NB4 (cell line): ENCODE measurements around the gene KLHL28.

Experiments used
- MAX ChIP-seq: IDR thresholded peaks from 2 replicates; pipeline ENCODE4 v1.6.1; 2011; ENCODE audit warnings: low read depth, low read length
- POLR2A ChIP-seq: IDR thresholded peaks from 2 replicates; pipeline ENCODE4 v1.6.1; 2011; ENCODE audit warnings: mild to moderate bottlenecking; ENCODE audit not compliant: insufficient read length; ENCODE audit errors: extremely low read depth
- TF ChIP-seq, protein P1 (sequence below): IDR thresholded peaks from one replicate; pipeline ENCODE4 v1.5.1; 2012; ENCODE audit warnings: low read depth, low read length

DNA sequence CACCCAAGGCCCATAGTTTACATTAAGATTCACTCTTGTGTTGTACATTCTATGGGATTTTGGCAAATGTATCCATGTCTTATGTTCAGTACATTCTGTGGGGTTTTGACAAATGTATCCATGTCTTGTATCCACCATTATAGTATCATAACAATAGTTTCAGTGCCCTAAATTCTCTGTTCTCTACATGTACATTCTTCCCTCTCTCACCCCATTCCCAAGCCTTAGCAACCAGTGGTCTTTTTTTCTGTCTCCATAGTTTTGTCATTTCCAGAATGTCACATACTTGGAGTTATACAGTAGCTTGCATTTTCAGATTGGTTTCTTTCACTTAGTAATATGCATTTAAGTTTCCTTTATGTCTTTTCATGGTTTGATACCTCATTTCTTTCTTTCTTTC lies 7.0 kb upstream of the KLHL28 start:
- TF ChIP-seq, protein P1, sequence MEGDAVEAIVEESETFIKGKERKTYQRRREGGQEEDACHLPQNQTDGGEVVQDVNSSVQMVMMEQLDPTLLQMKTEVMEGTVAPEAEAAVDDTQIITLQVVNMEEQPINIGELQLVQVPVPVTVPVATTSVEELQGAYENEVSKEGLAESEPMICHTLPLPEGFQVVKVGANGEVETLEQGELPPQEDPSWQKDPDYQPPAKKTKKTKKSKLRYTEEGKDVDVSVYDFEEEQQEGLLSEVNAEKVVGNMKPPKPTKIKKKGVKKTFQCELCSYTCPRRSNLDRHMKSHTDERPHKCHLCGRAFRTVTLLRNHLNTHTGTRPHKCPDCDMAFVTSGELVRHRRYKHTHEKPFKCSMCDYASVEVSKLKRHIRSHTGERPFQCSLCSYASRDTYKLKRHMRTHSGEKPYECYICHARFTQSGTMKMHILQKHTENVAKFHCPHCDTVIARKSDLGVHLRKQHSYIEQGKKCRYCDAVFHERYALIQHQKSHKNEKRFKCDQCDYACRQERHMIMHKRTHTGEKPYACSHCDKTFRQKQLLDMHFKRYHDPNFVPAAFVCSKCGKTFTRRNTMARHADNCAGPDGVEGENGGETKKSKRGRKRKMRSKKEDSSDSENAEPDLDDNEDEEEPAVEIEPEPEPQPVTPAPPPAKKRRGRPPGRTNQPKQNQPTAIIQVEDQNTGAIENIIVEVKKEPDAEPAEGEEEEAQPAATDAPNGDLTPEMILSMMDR = no peak
- TF ChIP-seq POLR2A (no peak), MAX (no peak)
